ENCODE data around the gene RHBDL3.

The RHBDL3 gene

GRCh38 chr17:32266389-32267301 lies 1.0 kb downstream of the RHBDL3 start:
- DNase-seq (ENCODE audit: low read depth), result no peak
- peak overlapping the region; percentile 38 for H3K4me3 ChIP-seq (ENCODE audit: low read length)
- no peak for TF ChIP-seq CTCF (conservative IDR thresholded peaks at IDR 0.05; ENCODE audit: low read length)

DNA sequence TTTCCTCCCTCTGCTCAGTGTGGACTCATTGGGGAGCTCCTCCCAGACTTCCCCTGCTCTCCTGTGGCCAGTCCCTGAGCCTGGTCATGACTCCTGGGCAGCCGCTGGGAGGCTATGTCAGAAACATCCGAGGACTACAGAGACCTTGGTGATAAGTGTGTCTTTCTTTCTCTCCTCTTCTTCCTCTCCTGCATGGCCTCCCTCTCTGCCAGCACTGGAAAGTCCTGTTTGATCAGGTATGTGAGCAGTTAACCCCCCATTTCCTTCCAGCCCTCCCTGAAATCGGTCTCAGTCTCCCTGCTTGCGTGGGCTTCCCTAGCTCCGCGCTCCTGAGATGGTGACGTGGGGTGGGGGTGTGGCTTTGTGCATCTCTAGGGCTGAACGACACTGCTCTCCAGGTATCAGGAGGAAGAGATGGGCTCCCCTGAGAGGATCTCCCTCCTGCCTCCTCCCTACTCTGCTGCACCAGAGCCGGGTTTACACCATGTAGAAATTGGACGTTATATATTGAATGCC lies 2.1 kb downstream of the RHBDL3 start:
- no peak overlapping the region; the same call in 1 of the 2 replicates for H3K4me3 ChIP-seq (ENCODE audit: low read length)
- DNase-seq (ENCODE audit: low read depth), result no peak
- TF ChIP-seq CTCF (conservative IDR thresholded peaks at IDR 0.05; ENCODE audit: low read length), result no peak

- no peak for TF ChIP-seq CTCF (conservative IDR thresholded peaks at IDR 0.05; ENCODE audit: low read length)
Measured at GRCh38 chr17:32268734-32269288, 3.2 kb downstream of the RHBDL3 start.

GRCh38 chr17:32269377-32269776 lies 3.7 kb downstream of the RHBDL3 start:
- TF ChIP-seq CTCF (conservative IDR thresholded peaks at IDR 0.05; ENCODE audit: low read length), result no peak
- H3K4me3 ChIP-seq (ENCODE audit: low read length), result no peak overlapping the region
- no peak for DNase-seq (ENCODE audit: low read depth)

More at GRCh38 chr17:32268734-32269288, 3.2 kb downstream of the RHBDL3 start:
- H3K4me3 ChIP-seq (ENCODE audit: low read length), result no peak overlapping the region
- DNase-seq (ENCODE audit: low read depth), result no peak

GRCh38 chr17:32271844-32272243 lies 6.2 kb downstream of the RHBDL3 start:
- TF ChIP-seq CTCF (conservative IDR thresholded peaks at IDR 0.05; ENCODE audit: low read length), result no peak
- no peak overlapping the region for H3K4me3 ChIP-seq (ENCODE audit: low read length)

GRCh38 chr17:32274101-32274500 lies 8.5 kb downstream of the RHBDL3 start:
- DNase-seq (ENCODE audit: low read depth), result no peak
- no peak overlapping the region for H3K4me3 ChIP-seq (ENCODE audit: low read length)
- no peak for TF ChIP-seq CTCF (conservative IDR thresholded peaks at IDR 0.05; ENCODE audit: low read length)

More at GRCh38 chr17:32271844-32272243, 6.2 kb downstream of the RHBDL3 start:
- no peak for DNase-seq (ENCODE audit: low read depth)

Data from AG10803 (cell line).